ENCODE results near the gene IZUMO1. TPM values are rescaled to one million over a fixed set of nuclear protein-coding genes. Genes with fewer than 3 reads are reported as not detected.

The IZUMO1 gene
- total and polyA plus RNA-seq, 2 of the 13 experiments (the other 11 are each of a cell fraction or from before 2014, with no cell fraction given), result 0.07 to 0.22 TPM

DNA sequence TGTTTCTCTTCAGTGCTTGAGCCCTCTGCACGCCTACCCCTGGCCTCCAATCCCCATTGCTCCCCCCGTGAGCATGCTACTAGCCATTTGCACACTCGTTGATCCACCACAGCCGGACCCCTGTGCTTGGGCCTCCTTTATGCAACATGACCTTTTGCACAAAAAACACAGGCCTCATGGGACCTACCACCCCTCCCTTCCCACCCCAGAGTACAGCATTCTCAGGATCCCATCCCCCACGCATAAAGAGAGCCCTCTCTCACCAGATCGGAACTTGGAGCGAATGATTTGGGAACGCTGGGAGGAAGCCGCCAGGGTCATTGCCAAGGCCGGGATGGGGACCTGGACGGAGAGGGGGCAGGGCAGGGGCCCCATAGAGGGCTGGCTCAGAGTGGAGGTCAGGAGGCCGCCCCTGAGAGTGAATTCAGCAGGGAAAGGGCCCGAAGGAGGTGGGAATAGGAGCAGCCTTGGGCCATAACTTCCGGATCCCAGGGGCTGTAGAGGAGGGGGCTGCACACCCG, 27.9 kb downstream of the IZUMO1 start (continued):
- TF ChIP-seq ZNF253 (CRISPR knock-in tag; IDR thresholded peaks at IDR 0.05; ENCODE audit: borderline replicate concordance), result no peak
- no peak for TF ChIP-seq ZFP36L1 (CRISPR knock-in tag; IDR thresholded peaks at IDR 0.05)
- TF ChIP-seq ZFX (CRISPR knock-in tag; IDR thresholded peaks at IDR 0.05; ENCODE audit: low read depth), result peak; percentile 72
- TF ChIP-seq, protein P1, sequence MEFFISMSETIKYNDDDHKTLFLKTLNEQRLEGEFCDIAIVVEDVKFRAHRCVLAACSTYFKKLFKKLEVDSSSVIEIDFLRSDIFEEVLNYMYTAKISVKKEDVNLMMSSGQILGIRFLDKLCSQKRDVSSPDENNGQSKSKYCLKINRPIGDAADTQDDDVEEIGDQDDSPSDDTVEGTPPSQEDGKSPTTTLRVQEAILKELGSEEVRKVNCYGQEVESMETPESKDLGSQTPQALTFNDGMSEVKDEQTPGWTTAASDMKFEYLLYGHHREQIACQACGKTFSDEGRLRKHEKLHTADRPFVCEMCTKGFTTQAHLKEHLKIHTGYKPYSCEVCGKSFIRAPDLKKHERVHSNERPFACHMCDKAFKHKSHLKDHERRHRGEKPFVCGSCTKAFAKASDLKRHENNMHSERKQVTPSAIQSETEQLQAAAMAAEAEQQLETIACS (CRISPR knock-in tag; IDR thresholded peaks at IDR 0.05), result no peak
- TF ChIP-seq IRF2 (CRISPR knock-in tag; IDR thresholded peaks at IDR 0.05), result peak; percentile 52; the same call in 1 of the 2 replicates
- TF ChIP-seq, protein P2, sequence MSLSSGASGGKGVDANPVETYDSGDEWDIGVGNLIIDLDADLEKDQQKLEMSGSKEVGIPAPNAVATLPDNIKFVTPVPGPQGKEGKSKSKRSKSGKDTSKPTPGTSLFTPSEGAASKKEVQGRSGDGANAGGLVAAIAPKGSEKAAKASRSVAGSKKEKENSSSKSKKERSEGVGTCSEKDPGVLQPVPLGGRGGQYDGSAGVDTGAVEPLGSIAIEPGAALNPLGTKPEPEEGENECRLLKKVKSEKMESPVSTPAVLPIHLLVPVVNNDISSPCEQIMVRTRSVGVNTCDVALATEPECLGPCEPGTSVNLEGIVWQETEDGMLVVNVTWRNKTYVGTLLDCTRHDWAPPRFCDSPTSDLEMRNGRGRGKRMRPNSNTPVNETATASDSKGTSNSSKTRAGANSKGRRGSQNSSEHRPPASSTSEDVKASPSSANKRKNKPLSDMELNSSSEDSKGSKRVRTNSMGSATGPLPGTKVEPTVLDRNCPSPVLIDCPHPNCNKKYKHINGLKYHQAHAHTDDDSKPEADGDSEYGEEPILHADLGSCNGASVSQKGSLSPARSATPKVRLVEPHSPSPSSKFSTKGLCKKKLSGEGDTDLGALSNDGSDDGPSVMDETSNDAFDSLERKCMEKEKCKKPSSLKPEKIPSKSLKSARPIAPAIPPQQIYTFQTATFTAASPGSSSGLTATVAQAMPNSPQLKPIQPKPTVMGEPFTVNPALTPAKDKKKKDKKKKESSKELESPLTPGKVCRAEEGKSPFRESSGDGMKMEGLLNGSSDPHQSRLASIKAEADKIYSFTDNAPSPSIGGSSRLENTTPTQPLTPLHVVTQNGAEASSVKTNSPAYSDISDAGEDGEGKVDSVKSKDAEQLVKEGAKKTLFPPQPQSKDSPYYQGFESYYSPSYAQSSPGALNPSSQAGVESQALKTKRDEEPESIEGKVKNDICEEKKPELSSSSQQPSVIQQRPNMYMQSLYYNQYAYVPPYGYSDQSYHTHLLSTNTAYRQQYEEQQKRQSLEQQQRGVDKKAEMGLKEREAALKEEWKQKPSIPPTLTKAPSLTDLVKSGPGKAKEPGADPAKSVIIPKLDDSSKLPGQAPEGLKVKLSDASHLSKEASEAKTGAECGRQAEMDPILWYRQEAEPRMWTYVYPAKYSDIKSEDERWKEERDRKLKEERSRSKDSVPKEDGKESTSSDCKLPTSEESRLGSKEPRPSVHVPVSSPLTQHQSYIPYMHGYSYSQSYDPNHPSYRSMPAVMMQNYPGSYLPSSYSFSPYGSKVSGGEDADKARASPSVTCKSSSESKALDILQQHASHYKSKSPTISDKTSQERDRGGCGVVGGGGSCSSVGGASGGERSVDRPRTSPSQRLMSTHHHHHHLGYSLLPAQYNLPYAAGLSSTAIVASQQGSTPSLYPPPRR (CRISPR knock-in tag; IDR thresholded peaks at IDR 0.05; ENCODE audit: borderline replicate concordance), result peak; percentile 75; the same call in 1 of the 2 replicates
- TF ChIP-seq GFI1 (CRISPR knock-in tag; IDR thresholded peaks at IDR 0.05; ENCODE audit: borderline replicate concordance), result 0 out of 2 replicates have a peak, but pooled peaks have one; percentile 32
- TF ChIP-seq ZNF136 (CRISPR knock-in tag; IDR thresholded peaks at IDR 0.05; ENCODE audit: low read depth), result no peak
- TF ChIP-seq, protein P3, sequence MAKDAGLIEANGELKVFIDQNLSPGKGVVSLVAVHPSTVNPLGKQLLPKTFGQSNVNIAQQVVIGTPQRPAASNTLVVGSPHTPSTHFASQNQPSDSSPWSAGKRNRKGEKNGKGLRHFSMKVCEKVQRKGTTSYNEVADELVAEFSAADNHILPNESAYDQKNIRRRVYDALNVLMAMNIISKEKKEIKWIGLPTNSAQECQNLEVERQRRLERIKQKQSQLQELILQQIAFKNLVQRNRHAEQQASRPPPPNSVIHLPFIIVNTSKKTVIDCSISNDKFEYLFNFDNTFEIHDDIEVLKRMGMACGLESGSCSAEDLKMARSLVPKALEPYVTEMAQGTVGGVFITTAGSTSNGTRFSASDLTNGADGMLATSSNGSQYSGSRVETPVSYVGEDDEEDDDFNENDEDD (CRISPR knock-in tag; IDR thresholded peaks at IDR 0.05; ENCODE audit: borderline replicate concordance), result peak; percentile 12; the same call in 1 of the 2 replicates
- 0 out of 2 replicates have a peak, but pooled peaks have one; percentile 18 for TF ChIP-seq ZNF644 (CRISPR knock-in tag; IDR thresholded peaks at IDR 0.05; ENCODE audit: low read depth)
- TF ChIP-seq, protein P4, sequence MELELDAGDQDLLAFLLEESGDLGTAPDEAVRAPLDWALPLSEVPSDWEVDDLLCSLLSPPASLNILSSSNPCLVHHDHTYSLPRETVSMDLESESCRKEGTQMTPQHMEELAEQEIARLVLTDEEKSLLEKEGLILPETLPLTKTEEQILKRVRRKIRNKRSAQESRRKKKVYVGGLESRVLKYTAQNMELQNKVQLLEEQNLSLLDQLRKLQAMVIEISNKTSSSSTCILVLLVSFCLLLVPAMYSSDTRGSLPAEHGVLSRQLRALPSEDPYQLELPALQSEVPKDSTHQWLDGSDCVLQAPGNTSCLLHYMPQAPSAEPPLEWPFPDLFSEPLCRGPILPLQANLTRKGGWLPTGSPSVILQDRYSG (CRISPR knock-in tag; IDR thresholded peaks at IDR 0.05), result no peak
- TF ChIP-seq ZNF720 (CRISPR knock-in tag; IDR thresholded peaks at IDR 0.05), result no peak
- TF ChIP-seq CAMTA2 (CRISPR knock-in tag; IDR thresholded peaks at IDR 0.05; ENCODE audit: borderline replicate concordance), result no peak
- TF ChIP-seq POLR2AphosphoS5 (IDR thresholded peaks at IDR 0.05; ENCODE audit: low read depth, low read length), result peak; percentile 26; the same call in 1 of the 2 replicates
- TF ChIP-seq, protein P5, sequence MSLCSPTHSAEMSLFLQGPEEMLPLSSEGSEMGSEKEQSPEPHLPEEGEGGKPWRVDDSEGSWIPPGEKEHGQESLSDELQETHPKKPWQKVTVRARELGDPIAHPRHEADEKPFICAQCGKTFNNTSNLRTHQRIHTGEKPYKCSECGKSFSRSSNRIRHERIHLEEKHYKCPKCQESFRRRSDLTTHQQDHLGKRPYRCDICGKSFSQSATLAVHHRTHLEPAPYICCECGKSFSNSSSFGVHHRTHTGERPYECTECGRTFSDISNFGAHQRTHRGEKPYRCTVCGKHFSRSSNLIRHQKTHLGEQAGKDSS (CRISPR knock-in tag; IDR thresholded peaks at IDR 0.05; ENCODE audit: borderline replicate concordance, low read depth), result no peak
- TF ChIP-seq ZBTB20 (CRISPR knock-in tag; IDR thresholded peaks at IDR 0.05; ENCODE audit: borderline replicate concordance, low read depth), result peak; percentile 71; the same call in 1 of the 2 replicates
- TF ChIP-seq MLLT10 (CRISPR knock-in tag; IDR thresholded peaks at IDR 0.05), result no peak
- TF ChIP-seq CBX2 (IDR thresholded peaks at IDR 0.05; ENCODE audit: low read depth, low read length), result no peak
- TF ChIP-seq CBX2 (CRISPR knock-in tag; IDR thresholded peaks at IDR 0.05; ENCODE audit: low read depth), result no peak
- TF ChIP-seq NFKBIZ (CRISPR knock-in tag; IDR thresholded peaks at IDR 0.05), result peak; percentile 79; the same call in 1 of the 2 replicates
- peak; percentile 83; the same call in 1 of the 2 replicates for TF ChIP-seq REPIN1 (CRISPR knock-in tag; IDR thresholded peaks at IDR 0.05; ENCODE audit: borderline replicate concordance, low read depth)
- TF ChIP-seq TAF1 (CRISPR knock-in tag; IDR thresholded peaks at IDR 0.05), result no peak

Measured in HepG2 (cell line).